ENCODE measurements around the gene MED13L.

Gene MED13L

DNA sequence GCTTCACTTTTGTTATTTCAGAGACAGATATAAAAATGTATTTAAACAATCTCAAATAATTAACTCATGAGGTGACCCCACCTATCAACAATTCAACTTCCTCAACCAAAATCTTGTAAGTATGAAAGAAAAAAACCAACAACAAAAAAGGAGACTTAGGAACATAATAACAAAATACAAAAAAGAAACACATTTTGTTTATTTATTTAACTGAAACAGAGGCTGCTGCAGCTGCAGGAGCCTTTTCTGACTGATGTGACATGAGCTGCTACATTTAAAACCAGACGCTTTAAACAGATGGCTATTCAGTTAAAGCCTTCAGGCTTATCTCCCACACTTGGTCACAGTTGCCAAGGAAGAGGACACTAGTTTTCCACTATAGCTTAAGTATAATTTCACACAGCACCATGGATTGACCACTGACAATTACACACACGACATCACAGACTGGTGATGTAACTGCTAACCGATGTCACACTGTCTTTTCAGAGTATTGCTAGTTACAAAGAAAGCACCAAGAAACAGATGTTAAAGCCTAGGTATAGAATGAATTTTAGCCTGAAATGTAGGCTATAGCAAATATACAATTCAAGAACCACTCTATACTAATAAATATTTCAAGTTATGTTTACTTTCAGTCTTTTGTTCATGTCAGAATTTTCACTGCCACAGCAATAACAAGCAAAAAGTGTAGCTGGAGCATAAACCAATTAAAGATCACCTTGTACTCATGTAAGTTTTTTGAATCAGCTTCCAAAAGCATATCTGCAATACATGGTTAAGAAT, 113.0 kb downstream of the MED13L start:
- TF ChIP-seq REST (IDR thresholded peaks at IDR 0.05; ENCODE audit: insufficient read depth in 1 of 2, low read depth in 2 of 2, low read length in 2 of 2) (no peak), TAF1 (IDR thresholded peaks at IDR 0.05; ENCODE audit: borderline replicate concordance, insufficient read depth, low read length) (no peak), POLR2AphosphoS5 (IDR thresholded peaks at IDR 0.05; ENCODE audit: low read depth, low read length) (no peak), SIN3A (IDR thresholded peaks at IDR 0.05; ENCODE audit: borderline replicate concordance, insufficient read depth, low read length) (no peak), FOXP2 (optimal IDR thresholded peaks at IDR 0.05; ENCODE audit: borderline replicate concordance, extremely low read depth, extremely low read length, insufficient read depth) (no peak)

GRCh38 chr12:116162071-116162470, 115.4 kb downstream of the MED13L start:
- TF ChIP-seq TAF1 (IDR thresholded peaks at IDR 0.05; ENCODE audit: borderline replicate concordance, insufficient read depth, low read length) = no peak
- no peak for TF ChIP-seq FOXP2 (optimal IDR thresholded peaks at IDR 0.05; ENCODE audit: borderline replicate concordance, extremely low read depth, extremely low read length, insufficient read depth)
- no peak for TF ChIP-seq POLR2AphosphoS5 (IDR thresholded peaks at IDR 0.05; ENCODE audit: low read depth, low read length)
- TF ChIP-seq REST (IDR thresholded peaks at IDR 0.05; ENCODE audit: insufficient read depth in 1 of 2, low read depth in 2 of 2, low read length in 2 of 2) = no peak
- no peak for TF ChIP-seq SIN3A (IDR thresholded peaks at IDR 0.05; ENCODE audit: borderline replicate concordance, insufficient read depth, low read length)

DNA sequence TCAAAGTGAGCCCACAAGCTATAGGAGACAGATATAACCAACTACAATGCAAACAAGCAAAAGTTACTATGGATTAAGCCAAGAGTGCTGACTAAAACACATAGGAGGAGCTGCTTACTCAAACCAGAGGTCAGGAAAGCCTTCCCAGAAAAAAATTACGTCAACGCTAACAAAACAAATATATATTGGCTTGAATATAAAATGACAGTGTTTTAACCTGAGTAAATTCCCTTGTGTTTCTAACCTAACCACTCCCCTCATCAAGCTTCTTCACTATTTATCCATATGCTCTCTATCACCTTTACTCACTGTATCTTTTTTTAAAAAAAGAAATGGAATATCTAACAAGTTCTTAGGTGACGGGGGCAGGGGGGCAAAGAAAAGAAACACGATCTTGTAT, 115.9 kb downstream of the MED13L start:
- TF ChIP-seq REST (IDR thresholded peaks at IDR 0.05; ENCODE audit: insufficient read depth in 1 of 2, low read depth in 2 of 2, low read length in 2 of 2) (no peak), SIN3A (IDR thresholded peaks at IDR 0.05; ENCODE audit: borderline replicate concordance, insufficient read depth, low read length) (no peak), FOXP2 (optimal IDR thresholded peaks at IDR 0.05; ENCODE audit: borderline replicate concordance, extremely low read depth, extremely low read length, insufficient read depth) (no peak), TAF1 (IDR thresholded peaks at IDR 0.05; ENCODE audit: borderline replicate concordance, insufficient read depth, low read length) (no peak), POLR2AphosphoS5 (IDR thresholded peaks at IDR 0.05; ENCODE audit: low read depth, low read length) (no peak)

DNA sequence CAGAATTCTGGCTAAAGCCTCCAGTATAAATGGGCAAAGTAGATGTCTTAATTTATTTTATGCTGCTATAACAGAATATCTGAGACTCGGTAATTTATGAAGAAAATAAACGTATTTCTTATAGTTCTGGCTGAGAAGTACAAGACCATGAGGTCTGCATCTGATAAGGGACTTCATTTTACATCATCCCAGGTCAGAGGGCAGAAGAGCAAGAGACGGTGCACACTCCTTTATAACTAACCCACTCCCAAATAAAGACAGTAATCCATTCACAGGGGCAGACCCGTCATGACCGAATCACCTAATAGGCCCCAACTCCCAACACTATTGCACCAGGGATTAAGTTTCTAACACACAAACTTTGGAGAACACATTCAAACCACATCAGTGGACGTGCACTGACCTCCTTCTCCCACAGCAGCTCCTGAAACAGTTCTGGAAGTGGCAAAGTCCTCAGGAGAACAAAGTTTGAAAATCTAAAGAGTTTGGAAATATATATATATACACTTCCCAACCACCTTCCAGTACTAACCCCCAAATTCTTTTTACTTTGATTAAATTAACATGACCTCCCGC, 116.5 kb downstream of the MED13L start:
- TF ChIP-seq FOXP2 (optimal IDR thresholded peaks at IDR 0.05; ENCODE audit: borderline replicate concordance, extremely low read depth, extremely low read length, insufficient read depth) (no peak), TAF1 (IDR thresholded peaks at IDR 0.05; ENCODE audit: borderline replicate concordance, insufficient read depth, low read length) (no peak), REST (IDR thresholded peaks at IDR 0.05; ENCODE audit: insufficient read depth in 1 of 2, low read depth in 2 of 2, low read length in 2 of 2) (no peak), SIN3A (IDR thresholded peaks at IDR 0.05; ENCODE audit: borderline replicate concordance, insufficient read depth, low read length) (no peak), POLR2AphosphoS5 (IDR thresholded peaks at IDR 0.05; ENCODE audit: low read depth, low read length) (no peak)

Data from PFSK-1 (cell line).